NCI-H510A (cell line): ENCODE data around the gene CDYL.
"Not testable (repeated sequence)": the region's sequence is repeated elsewhere in the genome, so short reads cannot be mapped to it uniquely, and the experiment has no call there.

Source experiments
- DNase-seq: peaks from one replicate; lab custom pipeline; 2025; lab: John Stamatoyannopoulos, UW

Gene CDYL

DNA sequence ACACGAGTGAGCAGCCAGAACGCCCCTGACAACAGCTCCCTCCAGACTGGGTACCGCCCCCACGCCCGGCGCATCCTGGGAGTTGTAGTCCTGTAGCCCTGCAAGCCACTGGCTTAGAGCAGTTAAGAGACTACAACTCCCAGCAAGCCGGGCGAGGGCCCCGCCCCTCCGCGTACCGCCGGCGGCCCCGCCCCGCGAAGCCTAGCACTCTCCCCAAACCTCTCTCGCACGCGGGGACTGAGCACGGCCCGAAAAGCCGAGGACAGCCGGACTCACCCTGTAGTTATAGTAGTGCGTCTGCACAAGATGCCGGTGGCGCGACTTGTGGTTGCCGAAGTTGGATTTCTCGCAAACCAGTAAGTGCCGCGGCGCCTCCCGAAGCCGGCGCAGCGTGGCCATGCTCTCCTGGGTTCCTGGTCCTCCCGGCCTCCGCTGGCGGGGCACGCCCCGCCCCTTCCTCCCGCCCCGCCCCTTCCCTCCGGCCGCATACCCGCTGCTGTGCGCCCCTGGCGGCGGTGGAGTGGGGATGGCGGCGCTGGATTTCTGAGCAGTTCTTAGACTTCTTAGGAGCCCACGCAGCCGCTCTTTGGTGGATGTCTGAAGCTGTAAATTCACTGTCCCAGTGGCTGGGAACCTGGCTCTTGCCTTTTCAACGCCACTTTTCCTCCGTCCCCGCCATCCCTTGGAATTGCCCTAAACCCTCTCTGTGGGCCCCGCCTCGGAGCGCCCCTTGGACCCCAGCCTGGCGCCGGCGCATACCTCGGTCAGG is 227.6 kb downstream of the CDYL start, which contains the start of gene RPP40:
TSS of gene RPP40 (minus strand) at position 434 of the 769 bp plus-strand sequence. CDS start at position 399, 35 bp downstream.
- peak; percentile 81 for DNase-seq

- no peak for DNase-seq
Measured at GRCh38 chr6:5004373-5005037, 228.3 kb downstream of the CDYL start.

DNA sequence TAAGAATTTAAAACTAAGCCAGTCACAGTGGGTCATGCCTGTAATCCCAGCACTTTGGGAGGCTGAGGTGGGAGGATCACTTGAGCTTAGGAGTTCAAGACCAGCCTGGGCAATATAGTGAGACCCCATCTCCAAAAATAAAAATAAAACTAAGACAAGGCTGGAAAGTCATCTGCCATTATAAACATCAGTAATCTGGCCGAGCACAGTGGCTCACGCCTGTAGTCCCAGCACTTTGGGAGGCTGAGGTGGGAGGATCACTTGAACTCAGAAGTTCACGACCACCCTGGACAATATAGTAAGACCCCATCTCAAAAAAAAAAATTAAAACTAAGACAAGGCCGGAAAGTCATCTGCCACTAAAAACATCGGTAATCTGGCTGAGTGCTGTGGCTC is 228.8 kb downstream of the CDYL start:
- not testable (repeated sequence) for DNase-seq
